ENCODE results near the gene SSTR5.
"Not testable (repeated sequence)": the region's sequence is repeated elsewhere in the genome, so short reads cannot be mapped to it uniquely, and the experiment has no call there.

Gene SSTR5

DNA sequence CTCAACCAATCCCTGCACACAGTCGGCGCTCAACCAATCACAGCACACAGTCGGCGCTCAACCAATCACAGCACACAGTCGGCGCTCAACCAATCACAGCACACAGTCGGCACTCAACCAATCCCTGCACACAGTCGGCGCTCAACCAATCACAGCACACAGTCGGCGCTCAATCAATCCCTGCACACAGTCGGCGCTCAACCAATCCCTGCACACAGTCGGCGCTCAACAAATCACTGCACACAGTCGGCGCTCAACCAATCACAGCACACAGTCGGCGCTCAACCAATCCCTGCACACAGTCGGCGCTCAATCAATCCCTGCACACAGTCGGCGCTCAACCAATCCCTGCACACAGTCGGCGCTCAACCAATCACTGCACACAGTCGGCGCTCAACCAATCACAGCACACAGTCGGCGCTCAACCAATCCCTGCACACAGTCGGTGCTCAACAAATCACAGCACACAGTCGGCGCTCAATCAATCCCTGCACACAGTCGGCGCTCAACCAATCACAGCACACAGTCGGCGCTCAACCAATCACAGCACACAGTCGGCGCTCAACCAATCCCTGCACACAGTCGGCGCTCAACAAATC lies 20.2 kb downstream of the SSTR5 start:
- DNase-seq (ENCODE audit: low spot score), result not testable (repeated sequence)

DNA sequence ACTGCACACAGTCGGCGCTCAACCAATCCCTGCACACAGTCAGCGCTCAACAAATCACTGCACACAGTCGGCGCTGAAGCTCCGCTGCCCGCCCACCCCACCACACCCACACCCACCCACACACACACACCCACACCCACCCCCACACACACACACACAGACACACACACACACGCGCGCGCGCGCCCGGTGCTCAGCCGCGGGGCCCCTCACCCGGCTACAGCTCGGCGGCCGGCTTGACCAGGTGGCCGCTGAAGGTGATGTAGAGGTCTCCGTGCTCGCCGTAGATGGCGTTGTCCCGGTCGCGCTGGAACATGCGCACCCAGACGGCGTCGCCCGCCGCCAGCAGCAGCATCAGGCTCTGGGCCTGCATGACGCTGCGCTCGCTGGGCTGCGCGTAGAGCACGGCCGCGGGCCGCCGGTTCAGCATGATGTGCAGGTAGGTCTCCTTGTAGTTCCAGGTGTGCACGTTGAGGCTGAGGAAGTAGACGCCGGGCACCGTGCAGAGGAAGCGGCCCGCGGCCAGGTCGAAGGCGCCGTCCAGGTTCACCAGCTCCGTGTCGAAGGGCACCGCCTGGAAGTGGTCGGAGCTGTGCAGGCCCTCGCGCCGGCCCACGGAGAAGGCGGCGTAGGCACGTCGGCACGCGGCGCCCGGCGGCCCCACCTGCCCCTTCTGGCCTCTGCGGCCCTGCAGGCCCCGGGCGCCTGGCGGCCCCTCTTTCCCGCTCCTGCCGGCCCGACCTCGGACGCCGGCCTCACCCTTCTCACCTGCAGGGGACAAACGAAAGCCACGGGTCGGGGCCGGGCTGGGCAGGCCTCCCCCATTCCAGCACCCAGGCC lies 21.0 kb downstream of the SSTR5 start:
- DNase-seq (ENCODE audit: low spot score), result no peak

DNA sequence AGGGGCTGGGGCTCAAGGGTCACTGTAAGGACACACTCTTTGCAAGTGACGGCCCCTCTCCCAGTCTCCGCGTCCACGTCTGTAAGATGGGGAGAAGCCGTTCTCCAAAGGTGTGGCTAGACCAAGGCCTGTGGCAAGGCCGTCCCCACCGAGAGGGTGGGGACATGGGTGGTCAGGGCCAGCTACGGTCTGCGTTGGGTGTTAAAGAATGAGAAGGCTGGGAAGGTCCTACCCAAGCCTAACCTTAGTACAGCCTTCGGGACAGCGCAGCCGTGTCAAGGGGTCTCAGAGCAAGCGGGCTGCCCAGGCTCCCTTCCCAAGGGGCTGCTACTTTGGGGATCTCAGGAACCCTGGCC lies 21.6 kb downstream of the SSTR5 start:
- no peak for DNase-seq (ENCODE audit: low spot score)

- no peak for DNase-seq (ENCODE audit: low spot score)
These were observed 22.3 kb downstream of the SSTR5 start for GRCh38 chr16:1094601-1095449.

DNA sequence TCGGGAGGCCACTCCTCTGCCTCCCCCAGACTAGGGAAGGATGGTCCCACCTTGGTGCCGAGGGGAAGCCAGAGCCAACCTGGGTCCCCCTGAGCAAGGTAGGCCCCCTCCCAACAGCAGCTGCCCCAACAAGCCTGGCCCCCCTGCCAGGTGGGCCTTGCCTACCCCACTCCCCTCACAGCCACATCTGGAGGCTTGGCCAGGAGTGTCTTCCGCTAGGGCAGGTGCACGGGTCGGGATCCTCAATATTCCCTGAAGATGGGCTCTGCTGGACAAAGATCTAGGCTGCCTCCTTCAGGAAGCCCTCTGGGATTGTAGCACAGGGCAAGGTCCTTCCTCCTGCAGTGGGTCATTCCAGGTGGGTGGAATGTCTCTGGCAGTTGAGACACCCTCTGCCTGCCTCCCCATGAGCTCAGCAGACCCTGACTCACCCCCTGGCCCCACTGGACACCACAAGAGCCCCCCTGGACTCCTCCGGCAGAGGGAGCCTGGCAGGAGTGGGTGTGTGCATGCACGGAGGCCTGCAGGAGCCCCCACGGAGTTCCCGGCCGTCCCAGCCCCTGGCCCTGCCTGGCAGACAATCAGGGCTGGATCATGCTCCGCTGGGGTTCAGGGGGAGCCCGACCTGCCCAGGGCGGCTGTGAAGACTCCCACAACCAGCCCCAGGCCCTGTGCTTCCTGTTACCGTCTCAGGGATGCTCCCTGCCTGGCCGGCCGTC lies 23.1 kb downstream of the SSTR5 start:
- no peak for DNase-seq (ENCODE audit: low spot score)

DNA sequence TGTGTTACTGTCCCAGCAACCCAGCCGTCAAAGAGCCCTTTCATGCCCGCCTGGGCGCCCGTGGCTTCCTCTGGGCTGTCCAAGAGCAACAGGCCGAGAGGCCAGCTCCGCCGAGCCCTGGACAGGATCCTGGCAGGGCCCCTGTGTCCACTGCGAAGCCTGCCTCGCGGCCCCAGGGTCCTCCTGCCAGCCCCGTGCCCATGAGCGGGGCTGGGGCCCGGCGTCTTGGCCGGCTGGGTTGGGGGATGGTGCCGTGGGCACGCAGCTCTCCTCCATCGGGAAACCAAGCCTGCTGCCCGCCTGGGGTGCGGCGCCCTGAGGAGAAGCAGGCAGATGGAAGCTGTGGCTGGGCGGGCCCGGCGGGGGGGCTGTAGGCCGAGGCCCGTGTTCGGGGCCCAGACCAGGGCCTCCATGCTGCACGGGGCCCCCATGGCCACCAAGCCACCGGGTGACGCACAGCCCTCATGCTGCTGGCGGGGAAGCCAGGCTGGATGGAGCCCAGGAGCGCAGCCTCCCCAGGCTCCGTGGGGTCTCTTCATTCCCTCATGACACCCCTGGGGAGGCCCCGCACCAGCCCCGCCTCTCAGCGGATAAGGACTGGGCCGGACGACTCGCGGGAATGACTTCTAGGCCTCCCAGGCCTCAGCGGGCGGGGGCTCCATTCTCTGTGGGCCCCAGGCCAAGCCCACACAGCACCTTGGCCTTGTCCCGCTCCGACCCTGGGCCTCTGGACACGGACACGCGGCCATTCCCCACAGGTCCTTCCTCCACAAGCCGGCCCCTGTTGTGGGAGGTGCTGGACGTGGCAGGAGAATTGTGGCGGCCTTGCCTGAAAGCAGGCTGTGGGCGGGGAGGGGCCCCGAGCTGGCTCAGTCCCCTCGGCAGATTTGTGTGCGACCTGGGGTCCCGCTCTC lies 23.9 kb downstream of the SSTR5 start, which contains the start of gene C1QTNF8:
Gene C1QTNF8 (minus strand): TSS at position 76 of the 914 bp plus-strand sequence. CDS start 1,322 bp downstream, outside the sequence.
- DNase-seq (ENCODE audit: low spot score), result no peak

DNA sequence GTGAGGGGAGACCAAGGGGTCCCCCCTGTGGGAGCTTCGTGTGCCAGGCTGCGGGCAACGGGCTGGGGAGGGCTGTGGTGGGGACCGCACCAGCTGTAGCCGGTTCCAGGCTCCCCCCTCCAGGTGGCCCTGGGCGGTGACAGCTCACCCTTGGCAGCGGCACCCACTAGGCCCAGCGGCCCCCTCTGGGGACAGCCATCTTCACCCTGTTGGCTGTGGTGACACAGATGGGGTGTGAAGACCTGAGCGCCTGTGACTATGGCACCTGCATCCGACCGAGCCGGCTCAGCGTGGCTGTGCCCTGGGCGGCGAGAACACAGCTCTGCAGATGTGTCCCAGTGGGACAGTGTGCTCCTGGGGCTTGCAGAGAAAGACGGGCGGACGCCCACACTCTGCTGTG lies 24.6 kb downstream of the SSTR5 start:
- DNase-seq (ENCODE audit: low spot score), result no peak

DNA sequence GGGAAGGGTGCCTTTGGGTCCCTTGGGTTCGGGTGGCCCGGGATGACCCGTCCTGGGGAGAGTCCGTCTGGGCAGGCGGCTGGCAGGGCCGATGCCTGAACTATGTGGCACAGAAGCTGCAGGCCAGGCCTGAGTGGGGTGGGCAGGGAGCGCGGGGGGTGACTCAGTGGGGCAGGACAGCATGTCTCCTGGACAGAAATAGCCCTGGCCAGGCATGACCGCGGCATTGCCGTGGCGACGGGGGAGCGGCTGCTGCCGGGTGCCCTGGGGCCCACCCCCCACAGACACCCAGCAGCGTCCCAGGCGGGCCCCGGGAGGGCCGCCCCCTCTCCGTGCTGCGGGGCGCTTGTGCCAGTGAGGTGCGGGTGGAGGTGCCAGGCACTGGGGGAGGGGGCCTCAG lies 25.3 kb downstream of the SSTR5 start:
- no peak for DNase-seq (ENCODE audit: low spot score)

GRCh38 chr16:1098266-1098991 lies 25.9 kb downstream of the SSTR5 start:
- DNase-seq (ENCODE audit: low spot score), result no peak

GRCh38 chr16:1099189-1100083 lies 26.9 kb downstream of the SSTR5 start:
- DNase-seq (ENCODE audit: low spot score), result no peak

GRCh38 chr16:1100084-1100800 lies 27.7 kb downstream of the SSTR5 start:
- no peak for DNase-seq (ENCODE audit: low spot score)

- DNase-seq (ENCODE audit: low spot score), result no peak
These were observed 28.6 kb downstream of the SSTR5 start for GRCh38 chr16:1101133-1101532.

- DNase-seq (ENCODE audit: low spot score), result no peak
These were observed 29.2 kb downstream of the SSTR5 start for GRCh38 chr16:1101573-1102332.

DNA sequence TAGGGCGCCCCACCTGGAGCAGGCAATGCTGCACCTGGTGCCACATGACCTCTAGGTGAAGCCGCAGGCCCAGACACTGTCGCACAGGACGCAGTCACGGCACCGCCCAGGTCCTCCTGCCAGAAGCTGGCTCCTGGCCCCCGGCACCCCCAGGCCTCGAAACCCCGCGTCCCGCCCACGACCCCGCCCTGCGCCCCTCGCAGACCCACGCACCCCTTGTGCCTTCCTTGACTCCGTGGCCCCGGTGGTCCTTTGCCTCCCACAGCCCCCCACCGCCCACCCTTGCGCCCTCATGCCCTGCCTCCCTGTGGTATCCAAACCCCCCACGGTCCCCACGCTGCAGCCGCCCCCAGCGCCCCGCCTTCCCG lies 29.8 kb downstream of the SSTR5 start:
- DNase-seq (ENCODE audit: low spot score), result no peak

DNA sequence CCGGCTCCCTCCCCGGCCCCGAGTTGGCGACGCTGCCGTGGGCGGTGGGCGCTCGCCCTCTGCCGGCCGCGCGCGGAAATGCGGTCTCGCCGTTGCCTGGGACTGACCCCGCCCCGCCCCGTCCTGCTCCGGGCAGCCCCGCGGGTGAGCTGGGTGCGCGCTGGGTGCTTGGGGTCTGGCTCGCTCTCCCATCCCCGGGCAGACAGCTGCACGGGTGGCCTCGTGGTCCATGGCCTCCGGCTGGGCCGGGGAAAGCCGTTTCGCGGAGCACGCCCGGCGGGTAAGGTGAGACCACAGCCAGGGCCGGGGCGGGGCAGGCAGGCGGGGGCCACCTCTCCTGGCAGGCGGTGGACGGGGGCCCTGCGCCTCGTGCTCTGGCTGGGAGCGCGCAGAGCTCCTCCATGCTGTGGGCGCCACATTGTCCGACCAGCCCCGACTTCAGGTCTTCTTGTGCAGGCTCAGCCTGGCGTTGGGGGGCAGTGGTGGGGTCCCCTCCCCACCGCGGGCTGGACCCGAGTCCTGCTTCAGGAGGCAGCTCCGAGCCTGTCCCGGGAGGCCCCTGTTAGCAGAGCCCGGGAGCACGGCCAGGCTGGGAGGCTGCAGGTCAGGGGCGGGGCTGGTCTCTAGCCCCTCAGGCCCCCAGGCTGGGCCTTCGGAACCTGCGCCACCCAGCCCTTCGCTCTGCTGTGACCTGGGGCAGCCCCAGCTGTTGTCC lies 30.5 kb downstream of the SSTR5 start:
- DNase-seq (ENCODE audit: low spot score), result peak; percentile 17

DNA sequence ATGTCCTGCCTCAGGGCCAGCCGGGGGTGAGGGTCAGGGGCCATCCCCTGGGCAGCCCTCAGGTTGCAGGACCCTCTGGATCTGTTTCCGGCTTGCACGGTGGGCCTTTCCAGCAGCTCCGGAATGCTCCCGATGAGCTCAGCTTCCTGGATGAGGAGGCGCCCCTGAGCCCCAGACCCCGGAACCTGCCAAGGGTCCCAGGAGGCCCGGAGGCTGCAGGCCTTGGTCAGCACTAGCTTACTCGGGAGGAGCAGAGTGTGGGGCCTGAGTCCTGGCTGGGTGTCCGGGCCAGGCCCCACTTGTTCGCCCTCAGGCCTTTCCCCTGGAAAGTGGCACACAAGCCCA lies 31.1 kb downstream of the SSTR5 start:
- DNase-seq (ENCODE audit: low spot score), result no peak

DNA sequence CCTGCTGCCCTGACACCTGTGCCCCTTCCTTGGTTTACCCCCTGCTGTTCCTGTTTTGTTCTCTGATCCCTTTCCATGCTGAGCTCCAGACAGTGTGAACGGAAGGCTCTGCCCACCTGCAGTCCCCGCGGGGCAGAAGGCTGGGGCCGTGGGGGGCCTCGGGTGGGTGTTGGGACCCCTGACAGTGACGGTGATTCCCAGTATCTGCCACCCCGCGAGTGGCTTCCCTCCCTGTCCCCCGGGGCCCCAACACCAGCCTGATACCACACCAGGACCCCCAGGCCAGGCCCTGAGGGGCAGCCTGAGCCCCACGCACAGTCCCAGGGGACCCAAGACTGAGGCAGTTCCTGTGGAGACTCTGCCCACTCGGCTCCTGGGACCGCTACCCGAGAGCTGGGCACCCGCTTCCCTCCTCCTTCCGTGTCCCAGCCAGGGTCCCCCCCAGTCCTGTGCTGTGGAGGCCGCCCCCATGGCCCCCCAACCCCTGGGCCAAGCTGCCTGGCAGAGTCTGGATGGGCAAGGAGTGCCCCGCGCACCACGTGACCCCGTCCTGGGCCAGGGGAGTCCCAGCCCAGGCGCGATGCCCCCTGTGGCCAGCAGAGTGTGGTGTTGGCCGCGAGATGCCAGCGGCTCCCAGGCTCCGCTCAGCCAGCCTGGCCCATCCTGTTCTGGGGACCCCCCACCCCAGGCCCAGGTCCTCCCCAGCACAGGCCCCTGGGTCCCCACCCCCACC lies 33.5 kb downstream of the SSTR5 start:
- DNase-seq (ENCODE audit: low spot score), result no peak

All from hematopoietic multipotent progenitor cell treated with erythropoietin and hydrocortisone succinate and interleukin-3 and kit ligand, for 17 days (in vitro differentiated cells).